ENCODE measurements around the gene PDE6G.

The PDE6G gene

GRCh38 chr17:81615401-81615930, 40.9 kb downstream of the PDE6G start:
- H3K4me3 ChIP-seq (replicated peaks; ENCODE audit: low read depth, low read length), result no peak overlapping the region
- no peaks in the 10 kb centered on the region for H3K27me3 ChIP-seq (replicated peaks; ENCODE audit: control insufficient read depth, insufficient read depth, low read length)
- TF ChIP-seq, protein P1, sequence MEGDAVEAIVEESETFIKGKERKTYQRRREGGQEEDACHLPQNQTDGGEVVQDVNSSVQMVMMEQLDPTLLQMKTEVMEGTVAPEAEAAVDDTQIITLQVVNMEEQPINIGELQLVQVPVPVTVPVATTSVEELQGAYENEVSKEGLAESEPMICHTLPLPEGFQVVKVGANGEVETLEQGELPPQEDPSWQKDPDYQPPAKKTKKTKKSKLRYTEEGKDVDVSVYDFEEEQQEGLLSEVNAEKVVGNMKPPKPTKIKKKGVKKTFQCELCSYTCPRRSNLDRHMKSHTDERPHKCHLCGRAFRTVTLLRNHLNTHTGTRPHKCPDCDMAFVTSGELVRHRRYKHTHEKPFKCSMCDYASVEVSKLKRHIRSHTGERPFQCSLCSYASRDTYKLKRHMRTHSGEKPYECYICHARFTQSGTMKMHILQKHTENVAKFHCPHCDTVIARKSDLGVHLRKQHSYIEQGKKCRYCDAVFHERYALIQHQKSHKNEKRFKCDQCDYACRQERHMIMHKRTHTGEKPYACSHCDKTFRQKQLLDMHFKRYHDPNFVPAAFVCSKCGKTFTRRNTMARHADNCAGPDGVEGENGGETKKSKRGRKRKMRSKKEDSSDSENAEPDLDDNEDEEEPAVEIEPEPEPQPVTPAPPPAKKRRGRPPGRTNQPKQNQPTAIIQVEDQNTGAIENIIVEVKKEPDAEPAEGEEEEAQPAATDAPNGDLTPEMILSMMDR (IDR thresholded peaks at IDR 0.05; ENCODE audit: insufficient read depth, low read length, poor library complexity, severe bottlenecking), result no peak
- DNase-seq (ENCODE audit: extremely low read depth, insufficient read length), result no peak
- H3K36me3 ChIP-seq (ENCODE audit: control insufficient read depth, insufficient read depth, low read length), result peaks cover 11% of the 10 kb centered on the region

DNA sequence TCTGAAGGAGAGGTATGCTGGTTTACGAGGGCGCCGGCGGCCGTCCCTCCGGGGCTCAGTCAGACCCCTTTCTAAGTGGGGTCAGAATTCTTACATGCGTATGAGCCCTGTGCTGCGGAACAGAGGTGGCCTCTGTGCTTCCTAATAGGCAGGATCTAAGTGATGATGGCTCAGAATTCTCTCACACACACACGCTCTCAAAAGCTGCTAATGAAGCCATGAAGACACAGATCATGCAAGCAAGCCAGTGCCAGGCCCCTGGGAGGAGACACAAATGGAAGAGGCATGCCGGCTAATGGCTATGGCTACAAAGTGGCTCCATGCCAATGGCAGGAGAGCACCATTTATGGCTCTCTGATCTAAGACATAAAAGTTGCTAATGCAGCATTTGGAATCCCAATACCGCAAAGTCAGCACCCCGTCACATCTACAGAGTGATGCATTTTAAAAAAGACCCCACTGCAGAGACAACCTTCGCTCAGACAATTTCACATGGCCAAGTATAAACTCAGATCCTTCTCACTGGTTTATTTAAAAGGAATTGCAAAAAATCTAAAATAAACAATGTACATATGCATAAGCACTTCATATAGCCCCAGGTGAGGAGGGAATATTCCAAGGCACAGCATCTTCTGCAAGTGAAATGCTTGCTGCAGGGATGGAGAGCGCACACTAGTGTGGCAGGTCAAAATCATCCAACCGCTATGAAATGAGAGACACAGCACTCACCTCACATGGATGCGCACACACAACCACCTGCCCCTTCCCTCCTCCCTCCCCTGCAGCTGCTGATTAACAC, 44.0 kb downstream of the PDE6G start:
- TF ChIP-seq, protein P1 (IDR thresholded peaks at IDR 0.05; ENCODE audit: insufficient read depth, low read length, poor library complexity, severe bottlenecking), result no peak
- Histone ChIP-seq H3K27me3 (replicated peaks; ENCODE audit: control insufficient read depth, insufficient read depth, low read length) (no peaks in the 10 kb centered on the region), H3K36me3 (ENCODE audit: control insufficient read depth, insufficient read depth, low read length) (peaks cover 27% of the 10 kb centered on the region), H3K4me3 (replicated peaks; ENCODE audit: low read depth, low read length) (no peak overlapping the region)
- no peak for DNase-seq (ENCODE audit: extremely low read depth, insufficient read length)

- Histone ChIP-seq H3K36me3 (ENCODE audit: control insufficient read depth, insufficient read depth, low read length) (peaks cover 30% of the 10 kb centered on the region), H3K4me3 (replicated peaks; ENCODE audit: low read depth, low read length) (no peak overlapping the region), H3K27me3 (replicated peaks; ENCODE audit: control insufficient read depth, insufficient read depth, low read length) (no peaks in the 10 kb centered on the region)
- TF ChIP-seq, protein P1 (IDR thresholded peaks at IDR 0.05; ENCODE audit: insufficient read depth, low read length, poor library complexity, severe bottlenecking), result no peak
- DNase-seq (ENCODE audit: extremely low read depth, insufficient read length), result no peak
These were observed 46.6 kb downstream of the PDE6G start for GRCh38 chr17:81609541-81610311.

DNA sequence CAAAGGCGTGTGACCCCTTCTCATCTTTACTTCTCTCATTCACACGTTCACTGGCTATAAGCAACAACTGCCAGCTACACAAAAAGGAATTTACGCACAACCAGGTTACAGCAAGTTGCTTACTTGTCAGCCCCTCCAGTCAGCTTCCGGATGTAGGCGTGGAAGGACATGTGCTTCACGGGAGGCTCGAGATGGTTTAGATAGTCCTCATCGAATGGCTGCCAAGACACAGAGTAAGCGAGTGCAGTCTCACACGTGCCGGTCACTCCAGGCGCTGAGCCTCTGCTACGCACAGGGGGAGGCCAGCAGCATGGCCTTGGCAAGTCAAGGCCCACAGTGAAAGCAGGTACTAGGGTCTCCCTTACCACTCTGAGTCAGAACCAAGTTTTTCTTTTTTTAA, 47.7 kb downstream of the PDE6G start:
- TF ChIP-seq, protein P1 (IDR thresholded peaks at IDR 0.05; ENCODE audit: insufficient read depth, low read length, poor library complexity, severe bottlenecking), result no peak
- Histone ChIP-seq H3K36me3 (ENCODE audit: control insufficient read depth, insufficient read depth, low read length) (peaks cover 34% of the 10 kb centered on the region), H3K4me3 (replicated peaks; ENCODE audit: low read depth, low read length) (no peak overlapping the region), H3K27me3 (replicated peaks; ENCODE audit: control insufficient read depth, insufficient read depth, low read length) (no peaks in the 10 kb centered on the region)
- no peak for DNase-seq (ENCODE audit: extremely low read depth, insufficient read length)

DNA sequence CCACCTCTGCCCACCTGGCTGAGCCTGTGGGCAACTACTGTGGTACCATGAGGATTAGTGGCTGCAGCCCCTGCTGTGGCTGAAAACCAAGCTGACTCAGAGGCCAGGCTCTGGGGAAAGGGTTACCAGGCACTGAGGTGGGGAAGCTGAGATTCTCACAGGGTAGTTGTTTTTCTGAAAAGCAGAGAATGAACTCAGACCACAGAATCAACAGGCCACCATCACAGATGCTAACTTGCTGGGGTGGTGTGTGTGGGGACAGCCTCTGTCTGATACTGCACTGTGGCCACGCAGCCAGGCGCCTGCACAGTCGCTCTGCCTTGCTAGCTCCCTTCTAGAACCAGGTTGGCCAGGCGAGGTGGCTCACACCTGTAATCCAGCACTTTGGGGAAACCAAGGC, 48.3 kb downstream of the PDE6G start:
- Histone ChIP-seq H3K36me3 (ENCODE audit: control insufficient read depth, insufficient read depth, low read length) (peaks cover 31% of the 10 kb centered on the region), H3K27me3 (replicated peaks; ENCODE audit: control insufficient read depth, insufficient read depth, low read length) (no peaks in the 10 kb centered on the region), H3K4me3 (replicated peaks; ENCODE audit: low read depth, low read length) (no peak overlapping the region)
- TF ChIP-seq, protein P1 (IDR thresholded peaks at IDR 0.05; ENCODE audit: insufficient read depth, low read length, poor library complexity, severe bottlenecking), result no peak
- no peak for DNase-seq (ENCODE audit: extremely low read depth, insufficient read length)

Measured in GM06990 (cell line).